ENCODE measurements around the gene NCOR2. TPM values are rescaled to one million over a fixed set of nuclear protein-coding genes. Genes with fewer than 3 reads are reported as not detected.

Gene NCOR2
- polyA plus RNA-seq, 1 donor (not counting 4 experiments of a cell fraction or from before 2014, with no cell fraction given) = 4.7 TPM

- Histone ChIP-seq H3K79me2 (ENCODE audit: control insufficient read depth, insufficient read depth, low read length) (peaks cover 83% of the 10 kb centered on the region), H3K27ac (ENCODE audit: control insufficient read depth, insufficient read depth, low read length) (no peak overlapping the region), H3K27me3 (ENCODE audit: control insufficient read depth, extremely low read depth, insufficient read depth, low read length) (no peaks in the 10 kb centered on the region), H2AFZ (ENCODE audit: control insufficient read depth, low read length) (no peak overlapping the region), H3K4me2 (ENCODE audit: control insufficient read depth, extremely low read depth, insufficient read depth, low read depth, low read length) (no peak overlapping the region), H4K20me1 (ENCODE audit: control insufficient read depth, extremely low read depth, insufficient read depth, low read length) (peaks cover 37% of the 10 kb centered on the region), H3K4me1 (ENCODE audit: control insufficient read depth, extremely low read depth, insufficient read depth, low read length) (peaks cover 5% of the 10 kb centered on the region), H3K9me1 (ENCODE audit: control insufficient read depth, extremely low read depth, insufficient read depth, low read length) (peaks cover 3% of the 10 kb centered on the region), H3K4me3 (ENCODE audit: control insufficient read depth in 2 of 3, extremely low read depth in 1 of 3, insufficient read depth in 2 of 3, low read depth in 1 of 3, low read length in 3 of 3) (no peak overlapping the region), H3K36me3 (ENCODE audit: control insufficient read depth in 2 of 2, extremely low read depth in 1 of 2, insufficient read depth in 2 of 2, low read length in 2 of 2) (peaks cover 0 to 1% of the 10 kb centered on the region in 2 experiments), H3K9ac (ENCODE audit: control insufficient read depth, extremely low read depth, insufficient read depth, low read length) (no peak overlapping the region), H3K9me3 (ENCODE audit: control insufficient read depth, low read depth, low read length) (no peaks in the 10 kb centered on the region)
- FAIRE-seq (peak; percentile 32), DNase-seq (ENCODE audit: low read depth, low spot score) (no peak)
- no peak for TF ChIP-seq CTCF (optimal IDR thresholded peaks at IDR 0.05 in 1 of 3, IDR thresholded peaks at IDR 0.05 in 1 of 3, conservative IDR thresholded peaks at IDR 0.05 in 1 of 3; ENCODE audit: extremely low read depth in 1 of 3, insufficient read depth in 2 of 3, low read length in 3 of 3)
- TF ChIP-seq EZH2 (IDR thresholded peaks at IDR 0.05; ENCODE audit: low read length) = no peak
- dilution Hi-C loops (cut with MboI; ENCODE audit: extremely low pct_ligation_motif_present, low sequenced_read_pairs) = no loop called here
These were observed 25.1 kb downstream of the NCOR2 start for GRCh38 chr12:124542021-124542949.

GRCh38 chr12:124541322-124541721 lies 26.1 kb downstream of the NCOR2 start:
- H4K20me1 ChIP-seq (ENCODE audit: control insufficient read depth, extremely low read depth, insufficient read depth, low read length) = peaks cover 44% of the 10 kb centered on the region
- H3K79me2 ChIP-seq (ENCODE audit: control insufficient read depth, insufficient read depth, low read length) = peaks cover 85% of the 10 kb centered on the region
- H3K36me3 ChIP-seq (ENCODE audit: control insufficient read depth in 2 of 2, extremely low read depth in 1 of 2, insufficient read depth in 2 of 2, low read length in 2 of 2) = peaks cover 0 to 4% of the 10 kb centered on the region in 2 experiments
- peaks cover 5% of the 10 kb centered on the region for H3K4me1 ChIP-seq (ENCODE audit: control insufficient read depth, extremely low read depth, insufficient read depth, low read length)
- no peaks in the 10 kb centered on the region for H3K27me3 ChIP-seq (ENCODE audit: control insufficient read depth, extremely low read depth, insufficient read depth, low read length)
- FAIRE-seq = no peak
- H3K9ac ChIP-seq (ENCODE audit: control insufficient read depth, extremely low read depth, insufficient read depth, low read length) = no peak overlapping the region
- H3K4me2 ChIP-seq (ENCODE audit: control insufficient read depth, extremely low read depth, insufficient read depth, low read depth, low read length) = no peak overlapping the region
- dilution Hi-C loops (cut with MboI; ENCODE audit: extremely low pct_ligation_motif_present, low sequenced_read_pairs) = no loop called here
- H2AFZ ChIP-seq (ENCODE audit: control insufficient read depth, low read length) = no peak overlapping the region
- H3K4me3 ChIP-seq (ENCODE audit: control insufficient read depth in 2 of 3, extremely low read depth in 1 of 3, insufficient read depth in 2 of 3, low read depth in 1 of 3, low read length in 3 of 3) = no peak overlapping the region
- H3K9me3 ChIP-seq (ENCODE audit: control insufficient read depth, low read depth, low read length) = no peaks in the 10 kb centered on the region
- TF ChIP-seq CTCF (optimal IDR thresholded peaks at IDR 0.05 in 1 of 3, IDR thresholded peaks at IDR 0.05 in 1 of 3, conservative IDR thresholded peaks at IDR 0.05 in 1 of 3; ENCODE audit: extremely low read depth in 1 of 3, insufficient read depth in 2 of 3, low read length in 3 of 3) (no peak), EZH2 (IDR thresholded peaks at IDR 0.05; ENCODE audit: low read length) (no peak)
- H3K27ac ChIP-seq (ENCODE audit: control insufficient read depth, insufficient read depth, low read length) = no peak overlapping the region
- no peak for DNase-seq (ENCODE audit: low read depth, low spot score)
- H3K9me1 ChIP-seq (ENCODE audit: control insufficient read depth, extremely low read depth, insufficient read depth, low read length) = peaks cover 3% of the 10 kb centered on the region

All from keratinocyte (primary cell).